ENCODE results near the gene PAOX.
"Not testable (repeated sequence)": the region's sequence is repeated elsewhere in the genome, so short reads cannot be mapped to it uniquely, and the experiment has no call there.

Gene PAOX

GRCh38 chr10:133364645-133365431 is 14.2 kb upstream of the PAOX start:
- FAIRE-seq (no peak), DNase-seq (ENCODE audit: low spot score) (no peak)

DNA sequence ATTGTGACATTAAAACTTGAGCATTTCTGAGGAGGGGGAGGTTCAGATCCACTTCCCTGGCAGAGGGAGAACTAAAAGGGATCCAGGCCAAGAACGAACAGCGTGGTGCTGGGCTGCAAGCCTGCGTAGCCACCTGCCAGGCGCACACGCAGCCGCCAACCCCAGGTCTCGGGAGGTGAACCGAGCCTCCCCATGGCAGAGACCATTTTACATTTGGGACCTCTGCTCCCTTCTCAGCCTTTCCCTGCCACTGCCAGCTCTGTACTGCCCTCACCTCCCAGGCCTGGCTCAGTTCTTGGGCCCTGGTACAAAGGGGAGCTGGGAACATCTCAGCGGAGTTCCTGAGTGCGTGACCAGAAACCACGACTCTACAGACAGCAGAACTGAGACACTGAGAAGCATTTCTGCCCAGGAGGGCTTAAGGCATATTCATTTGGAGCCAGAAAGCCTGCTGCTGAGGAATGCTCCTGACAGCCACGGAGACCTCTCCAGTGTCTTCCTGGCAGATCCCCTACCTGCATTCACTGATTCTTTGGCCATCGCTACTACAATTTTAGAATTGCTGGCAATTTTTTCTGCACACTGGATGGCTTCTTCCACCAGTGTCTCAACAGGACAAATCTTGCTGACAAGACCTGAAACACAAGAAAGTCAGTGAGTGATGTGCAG is 13.5 kb upstream of the PAOX start:
- DNase-seq (ENCODE audit: low spot score) (no peak), FAIRE-seq (no peak)

GRCh38 chr10:133366130-133366478 is 13.0 kb upstream of the PAOX start:
- no peak for FAIRE-seq
- no peak for DNase-seq (ENCODE audit: low spot score)

DNA sequence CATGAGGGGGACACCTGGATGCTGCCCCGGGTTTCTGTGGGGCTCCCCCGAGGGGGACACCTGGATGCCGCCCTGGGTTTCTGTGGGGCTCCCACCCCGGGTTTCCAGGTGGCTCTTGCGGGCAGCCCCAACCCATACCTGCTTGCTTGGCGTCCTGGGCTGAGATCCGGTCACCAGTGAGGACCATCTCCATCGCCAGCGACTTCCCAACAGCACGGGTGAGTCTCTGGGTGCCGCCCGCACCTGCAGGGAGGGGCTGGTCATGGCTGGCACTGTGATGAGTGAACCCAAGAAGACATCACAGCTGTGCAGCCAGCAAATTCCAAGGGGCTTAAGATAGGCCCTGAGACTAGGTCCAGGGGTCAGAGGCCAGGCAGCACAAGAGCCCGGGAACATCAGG is 12.3 kb upstream of the PAOX start:
- DNase-seq (ENCODE audit: low spot score) (no peak), FAIRE-seq (no peak)

DNA sequence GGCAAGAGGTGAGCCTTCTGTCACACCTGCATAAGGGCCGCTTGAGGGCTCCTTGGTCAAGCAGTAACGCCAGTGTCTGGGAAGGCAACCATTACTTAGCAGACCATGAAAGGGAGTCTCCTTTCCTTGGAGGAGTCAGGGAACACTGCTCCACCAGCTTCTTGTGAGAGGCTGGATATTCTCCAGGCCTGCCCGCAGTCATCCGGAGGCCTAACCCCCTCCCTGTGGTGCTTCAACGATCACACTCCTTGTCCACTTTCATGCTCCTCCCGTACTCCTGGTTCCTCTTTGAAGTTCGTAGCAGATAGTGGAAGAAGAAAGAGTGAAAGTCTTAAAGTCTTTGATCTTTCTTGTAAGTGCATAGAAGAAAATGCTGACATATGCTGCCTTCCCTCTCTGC is 11.6 kb upstream of the PAOX start:
- FAIRE-seq; DNase-seq (ENCODE audit: low spot score): not testable (repeated sequence)

DNA sequence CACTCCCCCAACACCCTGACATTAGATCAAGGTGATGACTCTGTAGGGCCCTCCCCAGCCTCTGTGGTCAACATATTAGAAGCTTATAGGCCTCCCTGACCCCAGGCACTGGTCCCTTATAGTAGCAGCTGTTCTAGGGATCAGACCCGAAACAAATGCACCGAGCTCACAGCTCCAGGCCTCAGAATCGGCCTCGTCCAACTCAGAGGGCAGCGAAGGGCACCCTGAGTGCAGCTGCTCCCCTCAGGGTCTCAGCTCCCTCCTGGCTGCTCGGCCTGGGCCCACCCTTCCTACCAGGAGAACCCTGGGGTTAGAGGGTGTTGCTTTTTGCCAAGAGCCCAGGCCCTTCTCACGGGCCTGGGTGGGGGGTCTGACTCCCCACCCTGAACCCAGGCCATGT is 10.9 kb upstream of the PAOX start:
- FAIRE-seq, result no peak
- DNase-seq (ENCODE audit: low spot score), result no peak

- DNase-seq (ENCODE audit: low spot score) (no peak), FAIRE-seq (no peak)
Measured at GRCh38 chr10:133370030-133370786, 8.9 kb upstream of the PAOX start.

DNA sequence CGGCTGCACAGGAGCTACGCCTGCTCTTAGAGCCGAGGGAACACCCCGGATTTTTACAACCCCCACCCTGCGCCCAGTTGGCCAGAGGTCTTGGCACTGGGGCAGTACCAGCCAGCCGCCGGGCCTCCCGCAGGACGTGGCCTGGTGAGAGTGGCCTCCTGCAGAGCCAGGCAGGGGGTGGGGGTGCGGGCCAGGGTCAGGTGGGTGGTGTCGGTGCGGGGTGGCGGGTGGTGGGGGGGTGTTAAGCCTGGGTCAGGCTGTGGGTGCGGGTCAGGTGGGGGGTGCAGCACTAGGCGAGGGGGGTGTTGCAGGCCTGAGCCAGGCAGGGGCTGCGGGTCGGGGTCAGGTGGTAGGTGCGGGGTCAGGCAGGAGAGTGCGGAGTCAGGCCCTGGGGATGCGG is 6.6 kb upstream of the PAOX start:
- FAIRE-seq, result no peak
- DNase-seq (ENCODE audit: low spot score), result no peak

DNA sequence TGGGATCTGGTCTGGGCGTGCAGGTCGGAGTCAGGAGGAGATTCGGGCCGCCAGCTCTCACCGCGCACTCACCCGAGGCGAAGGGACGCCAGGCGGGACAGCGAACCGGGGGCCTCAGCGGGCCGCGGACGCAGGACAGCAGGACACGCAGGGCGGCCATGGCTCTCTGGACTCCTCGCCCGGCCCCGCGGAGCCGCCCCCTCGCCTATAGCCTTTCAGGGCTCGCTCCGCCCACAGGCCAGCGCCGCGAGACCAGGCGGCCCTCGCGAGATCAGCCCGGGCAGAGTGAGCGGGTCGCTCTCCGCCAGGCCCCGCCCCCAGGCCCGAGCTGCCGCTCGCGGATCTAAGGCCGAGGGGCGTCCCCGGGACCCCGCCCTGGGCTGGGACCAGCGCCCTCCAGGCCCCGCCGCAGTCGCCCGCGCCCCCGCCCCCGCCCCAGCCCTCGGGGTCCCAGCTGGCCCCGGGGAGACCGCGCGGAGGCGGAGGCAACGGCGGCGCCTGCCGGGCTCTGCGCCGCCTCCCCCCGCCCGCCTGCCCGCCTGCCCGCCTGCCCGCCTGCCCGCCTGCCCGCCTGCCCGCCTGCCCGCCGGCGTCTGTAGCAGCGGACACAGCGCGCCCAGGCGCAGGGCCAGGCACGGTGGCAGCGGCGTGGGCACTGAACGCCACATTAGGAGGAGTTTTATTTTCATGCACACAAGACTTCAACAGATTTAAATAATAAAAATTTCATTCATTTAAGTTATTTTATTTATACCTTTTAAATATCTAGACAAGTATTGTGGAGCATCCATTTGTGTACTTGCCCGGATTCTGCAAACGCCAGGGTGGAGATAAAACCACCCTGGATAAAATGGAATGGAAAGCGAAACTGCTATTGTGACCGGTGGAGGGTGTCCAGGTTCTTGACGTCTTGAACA is 5.6 kb upstream of the PAOX start, which contains the start of gene ECHS1:
Gene ECHS1, minus strand, starts transcription at position 181 of the 917 bp plus-strand sequence. Its CDS starts 21 bp downstream, at position 160.
- FAIRE-seq, result peak; percentile 83
- DNase-seq (ENCODE audit: low spot score), result peak; percentile 96

- FAIRE-seq (no peak), DNase-seq (ENCODE audit: low spot score) (no peak)
Measured at GRCh38 chr10:133375357-133376115, 3.5 kb upstream of the PAOX start.

DNA sequence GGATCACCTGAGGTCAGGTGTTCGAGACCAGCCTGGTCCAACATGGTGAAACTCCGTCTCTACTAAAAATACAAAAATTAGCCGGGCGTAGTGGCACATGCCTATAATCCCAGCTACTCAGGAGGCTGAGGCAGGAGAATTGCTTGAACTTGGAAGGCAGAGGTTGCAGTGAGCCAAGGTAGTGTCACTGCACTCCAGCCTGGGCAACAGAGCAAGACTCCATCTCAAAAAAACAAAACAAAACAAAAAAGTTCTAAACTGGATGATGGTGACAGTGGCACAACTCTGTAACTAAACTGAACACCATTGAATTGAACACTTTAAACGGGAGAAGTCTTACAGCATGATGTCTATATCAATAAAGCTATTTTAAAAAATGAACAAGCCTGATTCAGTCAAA is 2.9 kb upstream of the PAOX start:
- FAIRE-seq; DNase-seq (ENCODE audit: low spot score): not testable (repeated sequence)

GRCh38 chr10:133377025-133377817 is 1.8 kb upstream of the PAOX start:
- DNase-seq (ENCODE audit: low spot score), result no peak
- FAIRE-seq, result no peak

DNA sequence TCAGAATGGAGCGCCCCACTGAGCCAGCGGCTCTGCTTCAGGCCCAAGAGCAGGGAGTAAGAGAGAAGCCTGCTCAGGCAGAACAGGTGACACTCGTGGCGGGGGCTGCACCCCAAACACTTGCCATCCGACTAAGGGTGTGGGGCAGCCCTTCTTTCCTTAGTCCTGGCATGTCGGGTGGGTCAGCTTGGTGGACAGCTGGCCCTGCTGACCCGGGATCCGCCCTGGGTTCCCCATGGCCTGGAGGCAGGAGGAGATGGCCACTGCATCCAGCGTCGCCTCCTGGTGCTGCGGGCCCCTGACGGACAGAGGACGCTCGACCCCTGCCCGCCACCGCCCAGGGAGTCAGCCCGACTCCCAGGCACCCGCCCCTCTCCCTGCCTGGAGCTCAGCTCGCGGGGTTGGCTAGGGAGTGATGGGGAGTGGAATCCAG is 1.2 kb upstream of the PAOX start:
- FAIRE-seq (no peak), DNase-seq (ENCODE audit: low spot score) (no peak)

DNA sequence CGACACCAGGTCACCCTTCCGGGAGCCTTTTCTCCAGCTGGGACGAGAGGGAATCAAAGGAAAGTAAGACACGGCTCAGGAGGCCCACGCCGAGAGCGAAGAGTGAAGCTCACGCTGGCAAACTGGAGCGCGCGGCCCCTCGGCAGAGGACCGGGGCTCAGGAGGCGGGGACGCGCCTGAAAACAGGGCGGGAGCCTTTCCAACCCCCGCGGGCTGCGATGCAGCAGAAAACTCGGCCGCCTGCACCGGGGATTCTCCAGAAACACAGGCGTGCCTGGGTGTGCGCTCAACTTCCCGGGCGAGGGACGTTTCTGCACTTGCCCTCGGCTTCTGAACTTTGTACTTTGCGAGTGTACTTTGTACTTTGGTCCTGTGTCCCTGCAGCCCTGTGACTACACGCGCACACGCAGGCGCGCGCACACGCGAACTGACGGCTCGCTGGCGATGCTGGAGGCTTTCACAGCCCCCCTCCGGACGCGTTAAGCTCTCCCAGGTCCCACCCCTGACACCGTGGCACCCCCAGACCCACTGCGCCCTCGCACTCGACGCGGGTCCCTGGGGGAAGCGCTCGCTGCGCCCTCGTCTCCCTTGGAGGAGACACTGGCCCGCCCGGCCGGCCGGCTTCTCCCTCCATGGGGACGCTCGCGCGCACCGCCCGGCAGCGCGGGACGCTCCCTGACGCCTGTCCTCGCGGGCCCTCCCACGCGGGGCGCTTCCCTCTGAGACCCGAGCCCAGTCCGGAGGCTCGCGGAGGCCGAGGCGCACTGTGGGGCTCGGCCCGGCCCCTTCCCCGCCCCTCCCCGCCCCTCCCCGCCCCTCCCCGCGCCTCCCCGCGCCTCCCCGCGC is 588 bp upstream of the PAOX start:
- DNase-seq (ENCODE audit: low spot score) (peak; percentile 50), FAIRE-seq (peak; percentile 23)

GRCh38 chr10:133379801-133380666 is 972 bp downstream of the PAOX start:
- no peak for DNase-seq (ENCODE audit: low spot score)
- no peak for FAIRE-seq

GRCh38 chr10:133381036-133381435 is 2.0 kb downstream of the PAOX start:
- no peak for FAIRE-seq
- no peak for DNase-seq (ENCODE audit: low spot score)

DNA sequence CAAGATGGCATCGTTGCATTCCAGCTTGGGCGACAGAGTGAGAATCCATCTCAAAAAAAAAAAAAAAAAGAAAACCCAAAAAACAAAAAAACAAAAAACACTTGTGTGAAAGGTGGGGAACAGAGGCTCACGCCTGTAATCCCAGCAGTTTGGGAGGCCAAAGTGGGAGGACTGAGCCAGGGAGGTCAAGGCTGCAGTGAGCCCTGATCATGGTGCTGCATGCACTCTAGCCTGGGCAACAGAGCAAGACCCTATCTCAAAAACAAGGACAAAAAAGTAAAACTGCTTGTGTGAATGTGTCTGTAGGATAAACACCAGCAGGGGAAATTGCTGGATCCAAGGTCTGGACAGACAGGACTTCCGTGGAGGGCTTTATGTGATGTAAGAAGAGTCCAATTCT is 4.5 kb downstream of the PAOX start:
- FAIRE-seq (no peak), DNase-seq (ENCODE audit: low spot score) (no peak)

DNA sequence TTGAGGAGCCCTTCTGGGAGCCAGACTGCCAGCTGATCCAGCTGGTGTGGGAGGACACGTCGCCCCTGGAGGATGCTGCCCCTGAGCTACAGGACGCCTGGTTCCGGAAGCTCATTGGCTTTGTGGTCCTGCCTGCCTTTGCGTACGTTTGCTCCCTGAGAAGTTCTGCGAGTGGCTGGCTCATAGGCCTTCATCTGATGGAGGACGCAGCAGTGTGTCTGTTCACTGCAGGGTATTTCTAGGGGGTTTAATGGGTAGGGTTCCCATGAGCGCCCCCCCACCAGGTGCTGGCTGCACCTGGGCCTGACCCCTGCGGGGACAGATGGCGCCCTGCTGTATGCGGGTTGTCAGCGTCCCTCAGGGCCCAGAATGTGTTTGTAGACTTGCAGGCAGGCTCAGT is 5.0 kb downstream of the PAOX start:
- no peak for FAIRE-seq

More for the DNA sequence above, 5.0 kb downstream of the PAOX start:
- DNase-seq (ENCODE audit: low spot score), result no peak
